ENCODE results near the gene MYL12A. TPM values are rescaled to one million over a fixed set of nuclear protein-coding genes. Genes with fewer than 3 reads are reported as not detected.

Gene MYL12A
- total and polyA plus RNA-seq, 2 of the 13 experiments (the other 11 are each of a cell fraction or from before 2014, with no cell fraction given) = 261 to 277 TPM

GRCh38 chr18:3261373-3262233 lies 14.0 kb downstream of the MYL12A start, which contains the start of gene MYL12B (continued):
- TF ChIP-seq IRF9 (CRISPR knock-in tag; IDR thresholded peaks at IDR 0.05; ENCODE audit: borderline replicate concordance) = no peak; the same call in 1 of the 2 replicates
- TF ChIP-seq ZNF552 (CRISPR knock-in tag; IDR thresholded peaks at IDR 0.05; ENCODE audit: borderline replicate concordance) = peak; percentile 82
- TF ChIP-seq IKZF4 (CRISPR knock-in tag; IDR thresholded peaks at IDR 0.05; ENCODE audit: borderline replicate concordance, low read depth, not compliant biosample characterization) = no peak
- TF ChIP-seq ZNF883 (CRISPR knock-in tag; IDR thresholded peaks at IDR 0.05; ENCODE audit: not compliant biosample characterization) = peak; percentile 82
- TF ChIP-seq PCBP2 (optimal IDR thresholded peaks at IDR 0.05; ENCODE audit: low read depth, low read length, poor library complexity, severe bottlenecking) = no peak
- TF ChIP-seq ZNF747 (CRISPR knock-in tag; IDR thresholded peaks at IDR 0.05; ENCODE audit: borderline replicate concordance) = peak; percentile 87
- TF ChIP-seq ZNF776 (CRISPR knock-in tag; IDR thresholded peaks at IDR 0.05) = peak; percentile 4; the same call in 1 of the 2 replicates
- TF ChIP-seq ZNF574 (CRISPR knock-in tag; IDR thresholded peaks at IDR 0.05) = peak; percentile 83
- TF ChIP-seq PHF5A (CRISPR knock-in tag; IDR thresholded peaks at IDR 0.05; ENCODE audit: low read depth, unreplicated experiment) = no peak
- peak; percentile 83 for TF ChIP-seq POGK (CRISPR knock-in tag; conservative IDR thresholded peaks at IDR 0.05)
- no peak for TF ChIP-seq ZNF75D (CRISPR knock-in tag; IDR thresholded peaks at IDR 0.05; ENCODE audit: borderline replicate concordance)
- TF ChIP-seq NKX3-1 (CRISPR knock-in tag; IDR thresholded peaks at IDR 0.05) = peak; percentile 19; the same call in 1 of the 2 replicates
- TF ChIP-seq CREBL2 (CRISPR knock-in tag; IDR thresholded peaks at IDR 0.05; ENCODE audit: borderline replicate concordance) = peak; percentile 74; the same call in 1 of the 2 replicates
- peak; percentile 93 for TF ChIP-seq TBX2 (CRISPR knock-in tag; IDR thresholded peaks at IDR 0.05; ENCODE audit: borderline replicate concordance)
- TF ChIP-seq EED (CRISPR knock-in tag; IDR thresholded peaks at IDR 0.05) = peak; percentile 84
- TF ChIP-seq ZFP1 (CRISPR knock-in tag; IDR thresholded peaks at IDR 0.05) = peak; percentile 33; the same call in 1 of the 2 replicates
- no peak for TF ChIP-seq CSRNP2 (CRISPR knock-in tag; conservative IDR thresholded peaks at IDR 0.05; ENCODE audit: low read depth)
- no peak for TF ChIP-seq NFE2L2 (IDR thresholded peaks at IDR 0.05; ENCODE audit: low read length)
- TF ChIP-seq ZNF441 (CRISPR knock-in tag; IDR thresholded peaks at IDR 0.05; ENCODE audit: borderline replicate concordance) = peak; percentile 59; the same call in 1 of the 2 replicates
- no peak for TF ChIP-seq ZNF292 (CRISPR knock-in tag; IDR thresholded peaks at IDR 0.05; ENCODE audit: borderline replicate concordance, low read depth)
- peak; percentile 73 for TF ChIP-seq NRL (CRISPR knock-in tag; IDR thresholded peaks at IDR 0.05; ENCODE audit: borderline replicate concordance)
